Endothelial cell of hepatic sinusoid (primary cell): ENCODE results near the gene RBM22.

Experiments used
- in situ Hi-C: cut with HindIII; loops from 2 replicates; pipeline ENCODE4 v1.10.0; 2017; ENCODE audit warnings: low sequenced_read_pairs

Gene RBM22

GRCh38 chr5:150641006-150641570 lies 59.8 kb downstream of the RBM22 start:
- in situ Hi-C loops: no loop called here
